Heart left ventricle (tissue), 13 donors: Measurements from ENCODE around the gene EVL.

Source experiments
- POLR2A ChIP-seq, 2 donors: fragments of 450-650 bp; IDR thresholded peaks; one replicate each; pipeline ENCODE4 v1.6.1; 2017; ENCODE audit warnings: antibody characterized with exemption in 2 of 2, mild to moderate bottlenecking in 2 of 2, moderate library complexity in 2 of 2
- TF ChIP-seq, protein P1 (sequence below), 12 donors: fragments of 200-600 bp; sonication (generic) in 4 of 12; IDR thresholded peaks; one replicate each; pipeline versions ENCODE4 v1.5.0 to v1.8.0; 2018 to 2022; ENCODE audit warnings: antibody characterized with exemption in 12 of 12, mild to moderate bottlenecking in 5 of 12
- donor health status: ischemic (EF 13 %, LVEDD 7.1; RV severe dilation, severe dysfunction).
- donor health status: DM: no; HTN: yes; CAD: no.
- donor health status: DM: no; HTN: no; CAD: no.
- donor health status: ischemic (EF 25% LVEDD 6.9; RV normal size, moderate dysfunction).
- donor health status: ischemic (EF 25% LVEDD 5.7; RV mildly dilated, moderate dysfunction).
- donor health status: ischemic (EF 35%, LVEDD 5.7; RV mildly dilated, moderate dysfunction).
- donor health status: nonischemic (EF 11% LVEDD 7.7; RV severe dilation, severe dysfunction).
- donor health status: DM: yes; HTN: yes; CAD: no.
- donor health status: PGD.
- donor health status: ischemic (EF 29% LVEDD 5.4; RV normal size, mild dysfunction).
- donor health status: nonischemic (EF 23%, LVEDD 6.1; RV moderate dilation, normal function).

DNA sequence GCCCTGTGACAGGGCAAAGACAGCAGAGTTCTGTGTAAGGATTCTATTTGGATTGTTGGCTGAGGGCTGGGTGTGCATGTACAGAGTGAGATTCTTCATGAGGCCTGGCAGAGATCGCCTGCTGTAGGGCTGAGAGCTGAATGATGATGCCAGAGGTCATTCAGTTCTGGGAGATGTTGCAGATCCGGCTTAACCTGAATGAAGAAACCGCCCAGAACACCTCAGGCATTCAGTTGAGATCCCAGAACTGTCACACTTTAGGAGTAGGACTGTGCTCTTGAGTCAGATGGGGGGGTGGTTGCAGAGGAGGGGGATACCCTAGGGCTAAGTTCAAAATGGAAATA lies 5.8 kb upstream of the EVL start:
- TF ChIP-seq, protein P1, sequence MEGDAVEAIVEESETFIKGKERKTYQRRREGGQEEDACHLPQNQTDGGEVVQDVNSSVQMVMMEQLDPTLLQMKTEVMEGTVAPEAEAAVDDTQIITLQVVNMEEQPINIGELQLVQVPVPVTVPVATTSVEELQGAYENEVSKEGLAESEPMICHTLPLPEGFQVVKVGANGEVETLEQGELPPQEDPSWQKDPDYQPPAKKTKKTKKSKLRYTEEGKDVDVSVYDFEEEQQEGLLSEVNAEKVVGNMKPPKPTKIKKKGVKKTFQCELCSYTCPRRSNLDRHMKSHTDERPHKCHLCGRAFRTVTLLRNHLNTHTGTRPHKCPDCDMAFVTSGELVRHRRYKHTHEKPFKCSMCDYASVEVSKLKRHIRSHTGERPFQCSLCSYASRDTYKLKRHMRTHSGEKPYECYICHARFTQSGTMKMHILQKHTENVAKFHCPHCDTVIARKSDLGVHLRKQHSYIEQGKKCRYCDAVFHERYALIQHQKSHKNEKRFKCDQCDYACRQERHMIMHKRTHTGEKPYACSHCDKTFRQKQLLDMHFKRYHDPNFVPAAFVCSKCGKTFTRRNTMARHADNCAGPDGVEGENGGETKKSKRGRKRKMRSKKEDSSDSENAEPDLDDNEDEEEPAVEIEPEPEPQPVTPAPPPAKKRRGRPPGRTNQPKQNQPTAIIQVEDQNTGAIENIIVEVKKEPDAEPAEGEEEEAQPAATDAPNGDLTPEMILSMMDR (IDR thresholded peaks at IDR 0.05), result no peak
- TF ChIP-seq POLR2A (IDR thresholded peaks at IDR 0.05), result no peak
